Activated naive CD8-positive, alpha-beta T cell (primary cell): ENCODE results near the gene COG1.
A peak's percentile ranks its signal among the peaks of the same experiment; 100 is the strongest.
"Not testable (repeated sequence)": the region's sequence is repeated elsewhere in the genome, so short reads cannot be mapped to it uniquely, and the experiment has no call there.

Experiments
- H3K27ac Mint-ChIP-seq: one replicate; pipeline ENCODE4 v1.8.0; 2021; ENCODE audit warnings: mixed read lengths
- H3K27me3 Mint-ChIP-seq: one replicate; pipeline ENCODE4 v1.8.0; 2021; ENCODE audit warnings: mixed read lengths
- H3K36me3 Mint-ChIP-seq: one replicate; pipeline ENCODE4 v1.8.0; 2021; ENCODE audit warnings: mixed read lengths
- H3K4me1 Mint-ChIP-seq: one replicate; pipeline ENCODE4 v1.8.0; 2021; ENCODE audit warnings: low read depth, mixed read lengths
- H3K4me3 Mint-ChIP-seq: one replicate; pipeline ENCODE4 v1.8.0; 2021; ENCODE audit warnings: mild to moderate bottlenecking, mixed read lengths
- H3K9me3 Mint-ChIP-seq: one replicate; pipeline ENCODE4 v1.8.0; 2021; ENCODE audit warnings: low read depth, mixed read lengths

COG1 gene, protein sequence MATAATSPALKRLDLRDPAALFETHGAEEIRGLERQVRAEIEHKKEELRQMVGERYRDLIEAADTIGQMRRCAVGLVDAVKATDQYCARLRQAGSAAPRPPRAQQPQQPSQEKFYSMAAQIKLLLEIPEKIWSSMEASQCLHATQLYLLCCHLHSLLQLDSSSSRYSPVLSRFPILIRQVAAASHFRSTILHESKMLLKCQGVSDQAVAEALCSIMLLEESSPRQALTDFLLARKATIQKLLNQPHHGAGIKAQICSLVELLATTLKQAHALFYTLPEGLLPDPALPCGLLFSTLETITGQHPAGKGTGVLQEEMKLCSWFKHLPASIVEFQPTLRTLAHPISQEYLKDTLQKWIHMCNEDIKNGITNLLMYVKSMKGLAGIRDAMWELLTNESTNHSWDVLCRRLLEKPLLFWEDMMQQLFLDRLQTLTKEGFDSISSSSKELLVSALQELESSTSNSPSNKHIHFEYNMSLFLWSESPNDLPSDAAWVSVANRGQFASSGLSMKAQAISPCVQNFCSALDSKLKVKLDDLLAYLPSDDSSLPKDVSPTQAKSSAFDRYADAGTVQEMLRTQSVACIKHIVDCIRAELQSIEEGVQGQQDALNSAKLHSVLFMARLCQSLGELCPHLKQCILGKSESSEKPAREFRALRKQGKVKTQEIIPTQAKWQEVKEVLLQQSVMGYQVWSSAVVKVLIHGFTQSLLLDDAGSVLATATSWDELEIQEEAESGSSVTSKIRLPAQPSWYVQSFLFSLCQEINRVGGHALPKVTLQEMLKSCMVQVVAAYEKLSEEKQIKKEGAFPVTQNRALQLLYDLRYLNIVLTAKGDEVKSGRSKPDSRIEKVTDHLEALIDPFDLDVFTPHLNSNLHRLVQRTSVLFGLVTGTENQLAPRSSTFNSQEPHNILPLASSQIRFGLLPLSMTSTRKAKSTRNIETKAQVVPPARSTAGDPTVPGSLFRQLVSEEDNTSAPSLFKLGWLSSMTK

DNA sequence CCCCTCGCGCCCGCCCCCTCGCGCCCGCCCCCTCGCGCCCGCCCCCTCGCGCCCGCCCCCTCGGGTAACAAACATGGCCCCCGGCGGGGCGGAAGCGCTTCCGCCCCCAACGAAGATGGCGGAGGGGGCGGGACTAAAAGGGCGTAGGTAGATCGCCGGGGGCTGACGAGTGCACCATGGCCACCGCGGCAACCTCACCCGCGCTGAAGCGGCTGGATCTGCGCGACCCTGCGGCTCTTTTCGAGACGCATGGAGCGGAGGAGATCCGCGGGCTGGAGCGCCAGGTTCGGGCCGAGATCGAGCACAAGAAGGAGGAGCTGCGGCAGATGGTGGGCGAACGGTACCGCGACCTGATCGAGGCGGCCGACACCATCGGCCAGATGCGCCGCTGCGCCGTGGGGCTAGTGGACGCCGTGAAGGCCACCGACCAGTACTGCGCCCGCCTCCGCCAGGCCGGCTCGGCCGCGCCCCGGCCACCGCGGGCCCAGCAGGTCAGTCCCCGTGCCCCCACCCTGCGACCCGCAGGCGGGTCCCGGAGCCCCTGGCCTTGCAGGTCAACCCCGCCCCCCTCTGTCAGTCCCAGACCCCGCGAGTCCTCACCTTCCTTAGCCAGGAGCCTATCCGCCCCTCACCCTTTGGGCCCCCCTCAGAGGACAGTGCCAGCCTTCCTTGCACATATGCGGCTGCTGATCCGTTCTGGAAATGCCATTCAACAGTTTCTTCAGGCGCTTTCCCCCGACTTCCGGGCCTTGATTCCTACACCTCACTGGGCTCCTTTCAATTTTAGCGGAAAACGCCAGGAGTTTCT is at the start of gene COG1:
Gene COG1, plus strand, starts transcription at position 162 of the 808 bp plus-strand sequence. Its CDS starts 15 bp downstream, at position 177.
- Mint-ChIP-seq H3K27me3 (no peaks in the 10 kb centered on the region), H3K4me3 (peak within 1 kb of the TSS; percentile 95), H3K27ac (peak within 1 kb of the TSS; percentile 95), H3K9me3 (no peaks in the 10 kb centered on the region), H3K4me1 (peaks cover 29% of the 10 kb centered on the region), H3K36me3 (peaks cover 7% of the 10 kb centered on the region)

DNA sequence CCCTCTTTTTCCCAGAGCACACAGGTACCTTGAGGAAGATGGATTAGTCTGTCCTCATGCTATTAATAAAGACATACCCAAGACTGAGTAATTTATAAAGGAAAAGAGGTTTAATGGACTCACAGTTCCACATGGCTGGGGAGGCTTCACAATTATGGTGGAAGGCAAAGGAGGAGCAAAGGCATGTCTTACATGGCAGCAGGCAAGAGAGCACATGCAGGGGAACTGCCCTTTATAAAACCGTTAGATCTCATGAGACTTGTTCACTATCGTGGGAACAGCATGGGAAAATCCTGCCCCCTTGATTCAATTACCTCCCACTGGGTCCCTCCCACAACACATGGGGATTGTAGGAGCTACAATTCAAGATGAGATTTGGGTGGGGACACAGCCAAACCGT is 48.6 kb upstream of the COG1 start:
- H3K4me3 Mint-ChIP-seq, H3K27me3 Mint-ChIP-seq, H3K27ac Mint-ChIP-seq, H3K36me3 Mint-ChIP-seq: not testable (repeated sequence)
- Mint-ChIP-seq H3K4me1 (peaks cover 23% of the 10 kb centered on the region), H3K9me3 (peaks cover 12% of the 10 kb centered on the region)

DNA sequence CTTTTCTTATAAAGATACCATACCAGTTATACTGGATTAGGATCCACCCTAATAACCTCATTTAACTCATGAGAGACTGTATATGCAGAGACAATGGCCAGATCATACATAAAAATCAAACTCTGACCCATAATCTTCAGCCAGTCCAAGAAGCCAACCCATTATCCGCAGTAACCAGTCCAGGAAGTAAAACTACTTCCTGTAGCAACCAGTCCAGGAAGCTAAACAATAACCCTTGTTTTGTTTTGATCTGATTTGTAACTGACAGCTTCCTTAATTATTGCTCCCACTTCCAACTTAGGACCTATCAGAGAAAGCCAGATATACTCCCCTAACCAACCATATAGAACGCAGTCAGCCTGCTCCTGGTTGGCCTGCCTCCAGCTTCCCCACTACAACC is 47.2 kb upstream of the COG1 start:
- peaks cover 23% of the 10 kb centered on the region for H3K4me1 Mint-ChIP-seq
- H3K36me3 Mint-ChIP-seq = peaks cover 9% of the 10 kb centered on the region
- H3K27me3 Mint-ChIP-seq = peaks cover 2% of the 10 kb centered on the region
- no peak overlapping the region for H3K4me3 Mint-ChIP-seq
- peaks cover 12% of the 10 kb centered on the region for H3K9me3 Mint-ChIP-seq
- H3K27ac Mint-ChIP-seq = no peak overlapping the region

GRCh38 chr17:73147791-73148190 is 45.1 kb upstream of the COG1 start:
- H3K4me1 Mint-ChIP-seq = peaks cover 24% of the 10 kb centered on the region
- H3K27me3 Mint-ChIP-seq, H3K36me3 Mint-ChIP-seq, H3K27ac Mint-ChIP-seq: not testable (repeated sequence)
- peak overlapping the region; percentile 65 for H3K4me3 Mint-ChIP-seq
- peaks cover 12% of the 10 kb centered on the region for H3K9me3 Mint-ChIP-seq

GRCh38 chr17:73148540-73149334 is 44.1 kb upstream of the COG1 start:
- H3K9me3 Mint-ChIP-seq = peaks cover 12% of the 10 kb centered on the region
- peaks cover 5% of the 10 kb centered on the region for H3K27me3 Mint-ChIP-seq
- H3K4me3 Mint-ChIP-seq = peak overlapping the region; percentile 32
- H3K4me1 Mint-ChIP-seq = peaks cover 15% of the 10 kb centered on the region
- no peak overlapping the region for H3K27ac Mint-ChIP-seq
- peaks cover 9% of the 10 kb centered on the region for H3K36me3 Mint-ChIP-seq

- H3K27ac Mint-ChIP-seq, H3K36me3 Mint-ChIP-seq, H3K4me3 Mint-ChIP-seq, H3K27me3 Mint-ChIP-seq, H3K9me3 Mint-ChIP-seq: not testable (repeated sequence)
- peaks cover 12% of the 10 kb centered on the region for H3K4me1 Mint-ChIP-seq
Observed at GRCh38 chr17:73150622-73151300, 42.1 kb upstream of the COG1 start.

- H3K36me3 Mint-ChIP-seq = no peaks in the 10 kb centered on the region
- H3K27me3 Mint-ChIP-seq = peaks cover 5% of the 10 kb centered on the region
- no peak overlapping the region for H3K4me3 Mint-ChIP-seq
- peaks cover 14% of the 10 kb centered on the region for H3K4me1 Mint-ChIP-seq
- no peaks in the 10 kb centered on the region for H3K9me3 Mint-ChIP-seq
- H3K27ac Mint-ChIP-seq = peak overlapping the region; percentile 46
Observed at GRCh38 chr17:73151916-73152632, 40.8 kb upstream of the COG1 start.

DNA sequence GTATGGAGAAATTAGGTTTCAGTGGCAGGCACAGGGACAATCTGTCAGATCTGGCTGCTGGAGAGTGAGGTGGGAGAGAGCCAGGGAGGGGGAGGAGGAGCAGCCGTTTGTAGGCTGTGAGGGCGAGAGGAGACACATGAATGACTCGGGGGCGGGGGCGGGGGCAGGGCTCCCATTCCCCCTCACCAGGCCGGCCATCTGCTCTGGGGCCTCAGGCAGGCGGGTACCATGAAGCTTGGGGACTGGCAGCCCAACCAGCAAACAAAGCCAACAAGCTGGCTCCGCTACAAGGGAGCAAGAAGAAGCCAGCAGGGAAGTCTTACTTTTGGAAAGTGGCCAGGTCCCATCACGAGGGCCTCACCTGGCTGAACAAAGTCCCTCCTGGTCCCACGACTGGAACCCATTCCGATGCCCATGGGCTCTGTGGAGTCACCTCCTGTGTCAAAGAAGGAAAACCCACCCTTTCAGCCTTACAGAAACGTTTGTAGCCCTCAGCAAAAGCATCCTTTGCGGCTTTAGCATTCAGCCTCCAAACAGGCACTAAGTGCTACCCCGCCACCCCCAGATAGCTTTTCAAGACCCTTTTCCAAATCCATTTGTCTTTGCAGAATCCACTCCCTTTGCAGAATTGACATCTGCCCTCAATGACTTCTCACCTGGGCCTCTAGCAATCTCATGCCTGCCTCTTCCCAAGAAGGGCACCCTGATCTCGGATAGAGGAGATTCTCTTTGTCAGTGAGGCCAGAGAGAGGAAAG is 37.3 kb upstream of the COG1 start:
- Mint-ChIP-seq H3K27ac (no peak overlapping the region), H3K9me3 (no peaks in the 10 kb centered on the region), H3K36me3 (no peaks in the 10 kb centered on the region), H3K4me1 (peaks cover 9% of the 10 kb centered on the region), H3K27me3 (peaks cover 4% of the 10 kb centered on the region), H3K4me3 (no peak overlapping the region)

DNA sequence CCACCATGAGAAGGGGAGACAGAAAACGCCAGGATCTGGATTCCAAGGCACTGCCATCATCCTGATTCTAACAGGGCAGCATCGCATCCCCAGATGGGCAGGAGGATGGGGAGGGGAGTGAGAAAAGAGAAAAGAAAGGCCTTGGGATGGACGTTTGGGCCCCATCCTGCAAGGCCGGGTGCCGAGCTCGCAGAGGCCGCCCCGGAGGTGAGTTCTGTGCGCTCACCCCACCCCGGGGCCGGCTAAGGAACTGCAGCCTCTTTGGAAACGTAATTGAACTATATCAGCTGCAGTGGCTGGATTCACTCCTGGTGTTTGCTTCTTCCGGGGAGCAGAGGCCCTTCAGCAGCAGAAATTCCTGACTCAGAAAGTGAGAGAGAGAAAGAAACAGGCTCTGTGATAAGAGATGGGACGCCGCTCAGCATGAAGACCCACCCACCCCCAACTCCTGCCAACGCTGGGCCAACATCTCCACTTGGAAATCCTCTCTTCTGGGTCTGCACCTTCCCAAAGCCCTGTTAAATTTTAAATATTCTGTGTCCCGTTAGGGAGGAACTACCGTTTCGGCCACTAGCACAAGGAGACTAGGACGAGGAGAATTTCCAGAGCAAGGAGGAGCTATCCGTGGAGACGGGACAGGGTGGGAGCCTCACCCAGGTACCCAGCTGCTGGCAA is 36.6 kb upstream of the COG1 start:
- H3K9me3 Mint-ChIP-seq = no peaks in the 10 kb centered on the region
- peaks cover 9% of the 10 kb centered on the region for H3K4me1 Mint-ChIP-seq
- H3K36me3 Mint-ChIP-seq = no peaks in the 10 kb centered on the region
- peaks cover 8% of the 10 kb centered on the region for H3K27me3 Mint-ChIP-seq
- H3K4me3 Mint-ChIP-seq = no peak overlapping the region
- no peak overlapping the region for H3K27ac Mint-ChIP-seq

DNA sequence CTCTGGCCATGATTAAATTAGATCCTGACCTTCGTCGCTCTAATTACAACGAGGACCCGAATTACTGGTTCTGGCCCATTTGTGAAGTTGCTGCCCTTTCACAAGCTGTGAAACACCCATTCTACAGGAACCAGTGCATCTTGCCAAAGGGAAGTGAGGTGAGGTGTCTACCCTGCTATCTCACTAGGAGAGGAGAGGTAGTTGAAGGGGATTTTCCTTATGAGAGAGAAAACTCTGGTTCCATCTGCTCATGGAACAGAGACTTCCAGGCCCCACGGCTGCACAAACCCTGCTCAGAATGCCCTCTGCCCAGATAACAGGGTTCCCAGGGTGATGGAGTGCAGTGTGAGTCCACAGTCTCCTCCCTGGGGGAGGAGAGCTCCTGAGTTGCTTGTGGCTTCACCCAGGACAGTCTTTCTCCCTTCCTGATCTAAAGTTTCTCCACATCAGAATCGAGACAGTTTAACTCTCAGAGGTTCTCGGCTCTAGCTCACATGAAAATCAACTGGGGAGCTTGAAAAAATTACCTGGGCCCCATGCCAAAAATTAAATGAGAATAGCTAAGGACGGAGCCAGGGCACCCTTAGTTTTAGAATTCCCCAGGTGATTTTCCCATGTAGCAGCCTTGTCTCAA is 35.9 kb upstream of the COG1 start:
- Mint-ChIP-seq H3K9me3 (no peaks in the 10 kb centered on the region), H3K4me3 (no peak overlapping the region), H3K36me3 (no peaks in the 10 kb centered on the region), H3K27ac (no peak overlapping the region), H3K27me3 (peaks cover 6% of the 10 kb centered on the region), H3K4me1 (peaks cover 7% of the 10 kb centered on the region)

DNA sequence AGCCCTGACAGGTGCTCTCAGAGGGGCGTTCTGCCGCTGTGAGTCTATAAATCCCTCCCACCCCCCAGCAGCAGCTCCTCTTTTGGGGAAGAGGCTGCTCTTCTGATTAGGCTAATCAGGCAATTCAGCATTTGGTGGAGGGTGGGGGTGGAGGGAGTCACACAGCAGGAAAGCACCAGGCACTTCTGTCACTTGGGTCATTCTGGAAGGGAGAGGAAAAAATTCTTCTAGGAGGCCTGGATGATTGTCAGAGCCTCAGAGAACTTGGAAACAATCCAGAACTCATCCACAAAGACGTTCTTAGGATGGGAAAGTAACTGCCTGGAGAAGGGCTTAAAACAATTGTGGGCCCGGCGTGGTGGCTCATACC is 35.3 kb upstream of the COG1 start:
- Mint-ChIP-seq H3K27me3 (peaks cover 6% of the 10 kb centered on the region), H3K36me3 (no peaks in the 10 kb centered on the region), H3K4me1 (peaks cover 3% of the 10 kb centered on the region), H3K9me3 (no peaks in the 10 kb centered on the region), H3K4me3 (no peak overlapping the region), H3K27ac (no peak overlapping the region)

DNA sequence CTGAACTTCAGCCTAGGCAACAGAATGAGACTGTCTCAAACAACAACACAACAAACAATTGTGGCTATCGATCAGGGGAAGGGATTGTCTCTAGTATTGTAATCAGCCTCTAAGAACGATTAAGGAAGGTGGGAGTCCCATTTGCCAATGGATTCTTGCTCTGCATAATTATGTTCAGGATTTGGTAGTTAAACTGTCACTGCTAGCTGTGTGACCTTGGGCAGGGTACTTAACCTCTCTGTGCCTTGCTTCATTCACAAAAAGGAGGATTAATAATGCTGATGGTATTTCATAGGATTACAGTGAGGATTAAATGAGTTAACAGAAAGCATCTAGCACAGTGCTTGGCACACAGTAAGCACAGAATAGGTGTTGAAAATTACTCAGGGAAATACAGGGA is 34.7 kb upstream of the COG1 start:
- no peaks in the 10 kb centered on the region for H3K9me3 Mint-ChIP-seq
- no peak overlapping the region for H3K4me3 Mint-ChIP-seq
- H3K27me3 Mint-ChIP-seq = peaks cover 13% of the 10 kb centered on the region
- H3K4me1 Mint-ChIP-seq = peaks cover 3% of the 10 kb centered on the region
- H3K36me3 Mint-ChIP-seq = no peaks in the 10 kb centered on the region
- no peak overlapping the region for H3K27ac Mint-ChIP-seq
